ENCODE results near the gene DSCAM. TPM values are rescaled to one million over a fixed set of nuclear protein-coding genes. Genes with fewer than 3 reads are reported as not detected.

The DSCAM gene
- total RNA-seq, 4 donors from 2014 or later: 0.04 to 0.06 TPM; not detected in 2

GRCh38 chr21:40164905-40165772, 681.8 kb downstream of the DSCAM start:
- Histone ChIP-seq H3K4me1 (no peaks in the 10 kb centered on the region), H3K4me3 (no peak overlapping the region), H3K36me3 (no peaks in the 10 kb centered on the region), H3K27me3 (no peaks in the 10 kb centered on the region), H3K27ac (no peak overlapping the region), H3K9me3 (no peaks in the 10 kb centered on the region)
- DNase-seq: no peak
- intact Hi-C loops (cut with DNase I): no loop called here
- WGBS, 2 donors: 61 to 69% methylated on average over 10 of the region's 10 CpGs
- TF ChIP-seq POLR2A (IDR thresholded peaks at IDR 0.05) (no peak), CTCF (IDR thresholded peaks at IDR 0.05) (no peak)

- no peak for TF ChIP-seq CTCF (IDR thresholded peaks at IDR 0.05)
- TF ChIP-seq POLR2A (IDR thresholded peaks at IDR 0.05): no peak
- no peaks in the 10 kb centered on the region for H3K36me3 ChIP-seq
- WGBS, 2 donors: 24 to 33% methylated on average over 1 to 2 of the region's 2 CpGs
- H3K9me3 ChIP-seq: no peaks in the 10 kb centered on the region
- no peak for DNase-seq
- no peaks in the 10 kb centered on the region for H3K4me1 ChIP-seq
- no peak overlapping the region for H3K4me3 ChIP-seq
- H3K27ac ChIP-seq: no peak overlapping the region
- intact Hi-C loops (cut with DNase I): no loop called here
- no peaks in the 10 kb centered on the region for H3K27me3 ChIP-seq
These were observed 684.9 kb downstream of the DSCAM start for GRCh38 chr21:40162075-40162474.

- Histone ChIP-seq H3K27ac (no peak overlapping the region), H3K27me3 (no peaks in the 10 kb centered on the region), H3K4me1 (no peaks in the 10 kb centered on the region), H3K4me3 (no peak overlapping the region), H3K9me3 (no peaks in the 10 kb centered on the region), H3K36me3 (no peaks in the 10 kb centered on the region)
- 70 to 71% methylated on average over 3 of the region's 5 CpGs for WGBS, 2 donors
- TF ChIP-seq POLR2A (IDR thresholded peaks at IDR 0.05) (no peak), CTCF (IDR thresholded peaks at IDR 0.05) (no peak)
- intact Hi-C loops (cut with DNase I): no loop called here
- DNase-seq: no peak
These were observed 686.0 kb downstream of the DSCAM start for GRCh38 chr21:40160911-40161310.

GRCh38 chr21:40158366-40158765, 688.6 kb downstream of the DSCAM start:
- WGBS, 2 donors: 39 to 63% methylated on average over 3 of the region's 3 CpGs

More at GRCh38 chr21:40158366-40158765, 688.6 kb downstream of the DSCAM start:
- no peaks in the 10 kb centered on the region for H3K9me3 ChIP-seq
- no peak for DNase-seq
- no peak overlapping the region for H3K4me3 ChIP-seq
- no peaks in the 10 kb centered on the region for H3K4me1 ChIP-seq
- H3K27ac ChIP-seq: no peak overlapping the region
- no peak for TF ChIP-seq POLR2A (IDR thresholded peaks at IDR 0.05)
- TF ChIP-seq CTCF (IDR thresholded peaks at IDR 0.05): no peak
- no peaks in the 10 kb centered on the region for H3K27me3 ChIP-seq
- intact Hi-C loops (cut with DNase I): no loop called here
- H3K36me3 ChIP-seq: no peaks in the 10 kb centered on the region
